ENCODE data around the gene GJB1. TPM values are rescaled to one million over a fixed set of nuclear protein-coding genes. Genes with fewer than 3 reads are reported as not detected.
A peak's percentile ranks its signal among the peaks of the same experiment; 100 is the strongest.

The GJB1 gene
- total RNA-seq: 10 to 100 TPM; 22.8 to 78.5 TPM
- polyA plus RNA-seq (ENCODE audit: insufficient read depth, low read depth, low replicate concordance): 26.2 TPM
- long read RNA-seq, donor 1, transcript GJB1-201 (2 exons, 1,637 nt): major isoform, 5 of 5 reads
- long read RNA-seq, donor 1, partial matches to known transcripts: 0 of 5 reads
- long read RNA-seq, donor 1, other reads (novel, unspliced or antisense): 0 of 5 reads
- long read RNA-seq, donor 2, transcript GJB1-201 (2 exons, 1,637 nt): major isoform, 13 of 30 reads
- long read RNA-seq, donor 2, partial matches to known transcripts: 17 of 30 reads
- long read RNA-seq, donor 2, other reads (novel, unspliced or antisense): 0 of 30 reads

DNA sequence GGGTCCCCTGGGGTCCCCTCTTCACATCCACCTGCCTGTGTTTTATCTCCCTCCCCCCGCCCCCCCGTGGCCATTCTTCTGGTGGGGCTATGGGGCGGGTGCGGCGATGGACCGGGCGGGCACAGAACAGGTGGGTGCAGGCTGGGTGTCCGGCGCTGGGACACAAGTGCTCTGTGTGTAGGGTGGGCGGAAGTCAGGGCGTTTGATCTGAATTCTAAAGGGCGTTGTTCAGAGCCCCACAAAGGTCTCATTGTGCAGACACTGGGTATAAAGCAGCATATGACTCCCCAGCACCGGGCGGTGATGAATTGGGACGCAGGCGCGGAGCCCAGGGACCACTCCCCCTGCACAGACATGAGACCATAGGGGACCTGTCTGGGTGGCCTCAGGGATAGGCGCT lies at the start of gene GJB1:
TSS of gene GJB1 (plus strand) at position 296 of the 400 bp plus-strand sequence. CDS start 484 bp downstream, outside the sequence.
- Histone ChIP-seq H3K9me3 (no peaks in the 10 kb centered on the region), H3K27me3 (no peaks in the 10 kb centered on the region), H3K36me3 (ENCODE audit: low read depth, missing control alignments) (no peaks in the 10 kb centered on the region), H3K4me1 (no peaks in the 10 kb centered on the region), H3K4me3 (peak within 1 kb of the TSS in 1 of 2 donors; percentile 10), H3K27ac (no peak within 1 kb of the TSS)
- WGBS, 2 donors: 70% methylated on average over 18 of the region's 18 CpGs; no CpG with 5 or more reads in 1 of the 2 donors
- peak; percentile 44 for DNase-seq
- TF ChIP-seq POLR2A (IDR thresholded peaks at IDR 0.05): no peak
- TF ChIP-seq, protein P1, sequence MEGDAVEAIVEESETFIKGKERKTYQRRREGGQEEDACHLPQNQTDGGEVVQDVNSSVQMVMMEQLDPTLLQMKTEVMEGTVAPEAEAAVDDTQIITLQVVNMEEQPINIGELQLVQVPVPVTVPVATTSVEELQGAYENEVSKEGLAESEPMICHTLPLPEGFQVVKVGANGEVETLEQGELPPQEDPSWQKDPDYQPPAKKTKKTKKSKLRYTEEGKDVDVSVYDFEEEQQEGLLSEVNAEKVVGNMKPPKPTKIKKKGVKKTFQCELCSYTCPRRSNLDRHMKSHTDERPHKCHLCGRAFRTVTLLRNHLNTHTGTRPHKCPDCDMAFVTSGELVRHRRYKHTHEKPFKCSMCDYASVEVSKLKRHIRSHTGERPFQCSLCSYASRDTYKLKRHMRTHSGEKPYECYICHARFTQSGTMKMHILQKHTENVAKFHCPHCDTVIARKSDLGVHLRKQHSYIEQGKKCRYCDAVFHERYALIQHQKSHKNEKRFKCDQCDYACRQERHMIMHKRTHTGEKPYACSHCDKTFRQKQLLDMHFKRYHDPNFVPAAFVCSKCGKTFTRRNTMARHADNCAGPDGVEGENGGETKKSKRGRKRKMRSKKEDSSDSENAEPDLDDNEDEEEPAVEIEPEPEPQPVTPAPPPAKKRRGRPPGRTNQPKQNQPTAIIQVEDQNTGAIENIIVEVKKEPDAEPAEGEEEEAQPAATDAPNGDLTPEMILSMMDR (IDR thresholded peaks at IDR 0.05): no peak
- intact Hi-C loops (cut with DNase I; ENCODE audit: low total_unique reads): no loop called here

DNA sequence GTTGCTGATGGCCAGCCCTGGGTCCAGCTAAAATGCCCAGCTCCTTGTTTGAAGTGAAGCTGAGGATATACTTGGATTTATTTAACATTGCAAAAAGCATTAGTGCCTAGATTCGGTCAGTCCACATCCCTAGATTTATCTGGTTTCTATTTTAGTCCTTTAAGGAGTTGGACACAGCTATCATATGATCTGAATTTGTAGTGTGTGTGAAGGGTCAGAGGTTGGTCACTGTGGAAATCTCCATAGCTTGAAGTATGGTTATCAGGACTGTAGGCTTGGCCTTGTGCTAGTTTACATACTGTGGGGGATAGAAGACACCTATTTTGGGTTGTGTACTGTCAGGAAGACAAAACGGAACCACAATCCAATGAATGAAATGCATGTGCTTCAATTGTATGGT lies 49.6 kb upstream of the GJB1 start:
- 54 to 75% methylated on average over 2 of the region's 2 CpGs for WGBS, 2 donors
- no peaks in the 10 kb centered on the region for H3K27me3 ChIP-seq
- H3K9me3 ChIP-seq: no peaks in the 10 kb centered on the region
- no peak for TF ChIP-seq POLR2A (IDR thresholded peaks at IDR 0.05)
- TF ChIP-seq, protein P1 (IDR thresholded peaks at IDR 0.05): no peak
- H3K36me3 ChIP-seq (ENCODE audit: low read depth, missing control alignments): no peaks in the 10 kb centered on the region
- H3K27ac ChIP-seq: no peak overlapping the region
- peaks cover 3% of the 10 kb centered on the region for H3K4me1 ChIP-seq
- no peak for DNase-seq
- H3K4me3 ChIP-seq: no peak overlapping the region
- intact Hi-C loops (cut with DNase I; ENCODE audit: low total_unique reads): no loop called here

DNA sequence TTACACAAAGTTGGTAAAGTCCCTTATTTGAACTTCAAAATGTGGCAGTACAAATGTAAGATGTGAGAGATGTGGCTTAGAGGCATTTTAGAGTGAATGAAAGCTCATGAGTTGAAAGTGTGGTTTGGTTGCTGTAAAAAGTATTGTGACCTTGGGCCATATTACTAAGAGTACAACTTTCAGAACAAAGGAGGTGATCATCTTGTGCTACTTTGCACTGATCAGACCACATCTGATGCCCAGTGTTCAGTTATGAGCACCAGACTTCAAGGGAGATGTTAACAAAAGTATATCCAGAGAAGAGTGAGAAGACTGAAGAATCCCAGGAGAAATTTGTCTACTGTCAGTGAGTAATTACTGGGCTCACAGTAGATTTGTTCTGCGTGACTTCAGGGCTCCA lies 48.2 kb upstream of the GJB1 start:
- intact Hi-C loops (cut with DNase I; ENCODE audit: low total_unique reads): no loop called here
- WGBS, 2 donors: 80 to 88% methylated on average over 1 of the region's 1 CpG

DNA sequence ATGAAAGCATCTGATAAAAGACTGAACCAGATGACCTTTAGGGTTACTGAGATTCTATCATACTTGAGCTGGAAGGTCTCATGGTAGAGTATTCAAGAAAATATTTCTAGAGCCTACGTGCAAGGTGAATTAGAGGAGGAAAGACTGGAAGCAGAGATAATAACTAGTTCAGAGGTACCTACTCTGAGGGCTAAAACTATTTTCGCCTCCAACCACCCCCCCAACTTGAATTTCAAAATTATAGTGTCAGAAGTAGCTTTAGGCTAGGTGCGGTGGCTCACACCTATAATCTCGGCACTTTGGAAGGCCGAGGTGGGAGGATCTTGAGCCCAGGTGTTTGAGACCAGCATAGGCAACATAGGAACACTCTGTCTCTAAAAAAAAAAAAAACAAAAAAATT lies 47.5 kb upstream of the GJB1 start:
- DNase-seq: no peak
- peaks cover 7% of the 10 kb centered on the region for H3K4me1 ChIP-seq
- TF ChIP-seq, protein P1 (IDR thresholded peaks at IDR 0.05): no peak
- TF ChIP-seq POLR2A (IDR thresholded peaks at IDR 0.05): no peak
- 80 to 91% methylated on average over 5 of the region's 5 CpGs for WGBS, 2 donors
- H3K36me3 ChIP-seq (ENCODE audit: low read depth, missing control alignments): no peaks in the 10 kb centered on the region
- intact Hi-C loops (cut with DNase I; ENCODE audit: low total_unique reads): no loop called here
- no peaks in the 10 kb centered on the region for H3K9me3 ChIP-seq
- H3K27me3 ChIP-seq: no peaks in the 10 kb centered on the region
- H3K4me3 ChIP-seq: no peak overlapping the region
- H3K27ac ChIP-seq: no peak overlapping the region

More for the DNA sequence above, 48.2 kb upstream of the GJB1 start:
- no peak for DNase-seq
- TF ChIP-seq POLR2A (IDR thresholded peaks at IDR 0.05): no peak
- TF ChIP-seq, protein P1 (IDR thresholded peaks at IDR 0.05): no peak
- no peaks in the 10 kb centered on the region for H3K36me3 ChIP-seq (ENCODE audit: low read depth, missing control alignments)
- peaks cover 7% of the 10 kb centered on the region for H3K4me1 ChIP-seq
- H3K27me3 ChIP-seq: no peaks in the 10 kb centered on the region
- H3K27ac ChIP-seq: no peak overlapping the region
- no peaks in the 10 kb centered on the region for H3K9me3 ChIP-seq
- H3K4me3 ChIP-seq: no peak overlapping the region

DNA sequence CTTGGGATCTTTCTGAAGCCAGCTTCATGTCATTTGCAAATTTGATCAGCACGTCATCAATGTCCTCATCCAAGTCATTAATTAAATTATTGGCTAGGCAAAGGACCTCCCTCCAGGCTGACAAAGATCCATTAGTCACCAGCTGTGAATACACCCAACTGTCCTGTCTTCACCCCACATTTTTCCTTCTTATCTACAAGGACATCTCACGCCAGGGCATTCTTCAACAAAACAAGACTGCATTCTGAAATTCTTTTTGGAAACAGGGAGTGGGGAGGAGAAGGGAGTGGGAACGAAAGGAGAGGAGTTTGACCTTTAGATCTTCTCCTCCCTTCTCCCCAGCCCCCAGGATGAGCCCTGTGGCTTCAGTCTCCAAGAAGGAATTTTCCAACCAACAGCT lies 45.7 kb upstream of the GJB1 start:
- no peaks in the 10 kb centered on the region for H3K36me3 ChIP-seq (ENCODE audit: low read depth, missing control alignments)
- peak; percentile 33 for DNase-seq
- no peaks in the 10 kb centered on the region for H3K27me3 ChIP-seq
- peak overlapping the region; percentile 55 to 74 for H3K27ac ChIP-seq
- intact Hi-C loops (cut with DNase I; ENCODE audit: low total_unique reads): no loop called here
- TF ChIP-seq, protein P1 (IDR thresholded peaks at IDR 0.05): no peak
- no peak for TF ChIP-seq POLR2A (IDR thresholded peaks at IDR 0.05)
- H3K4me1 ChIP-seq: peaks cover 13% of the 10 kb centered on the region
- WGBS, 2 donors: 25 to 29% methylated on average over 3 of the region's 3 CpGs
- H3K4me3 ChIP-seq: no peak overlapping the region
- H3K9me3 ChIP-seq: no peaks in the 10 kb centered on the region
